ENCODE results near the gene RNF146. TPM values are rescaled to one million over a fixed set of nuclear protein-coding genes. Genes with fewer than 3 reads are reported as not detected.

The RNF146 gene
- polyA plus RNA-seq, 1 donor (not counting 4 experiments of a cell fraction or from before 2014, with no cell fraction given) = 36.6 TPM

- no peaks in the 10 kb centered on the region for H3K79me2 ChIP-seq (ENCODE audit: control insufficient read depth, insufficient read depth, low read length)
- H3K27ac ChIP-seq (ENCODE audit: control insufficient read depth, insufficient read depth, low read length) = no peak overlapping the region
- H3K36me3 ChIP-seq (ENCODE audit: control insufficient read depth in 2 of 2, extremely low read depth in 1 of 2, insufficient read depth in 2 of 2, low read length in 2 of 2) = no peaks in the 10 kb centered on the region
- H4K20me1 ChIP-seq (ENCODE audit: control insufficient read depth, extremely low read depth, insufficient read depth, low read length) = no peaks in the 10 kb centered on the region
- H3K9me3 ChIP-seq (ENCODE audit: control insufficient read depth, low read depth, low read length) = no peaks in the 10 kb centered on the region
- no peaks in the 10 kb centered on the region for H3K27me3 ChIP-seq (ENCODE audit: control insufficient read depth, extremely low read depth, insufficient read depth, low read length)
- no peak overlapping the region for H2AFZ ChIP-seq (ENCODE audit: control insufficient read depth, low read length)
- dilution Hi-C loops (cut with MboI; ENCODE audit: extremely low pct_ligation_motif_present, low sequenced_read_pairs) = no loop called here
- no peak for TF ChIP-seq EZH2 (IDR thresholded peaks at IDR 0.05; ENCODE audit: low read length)
- TF ChIP-seq, protein P1, sequence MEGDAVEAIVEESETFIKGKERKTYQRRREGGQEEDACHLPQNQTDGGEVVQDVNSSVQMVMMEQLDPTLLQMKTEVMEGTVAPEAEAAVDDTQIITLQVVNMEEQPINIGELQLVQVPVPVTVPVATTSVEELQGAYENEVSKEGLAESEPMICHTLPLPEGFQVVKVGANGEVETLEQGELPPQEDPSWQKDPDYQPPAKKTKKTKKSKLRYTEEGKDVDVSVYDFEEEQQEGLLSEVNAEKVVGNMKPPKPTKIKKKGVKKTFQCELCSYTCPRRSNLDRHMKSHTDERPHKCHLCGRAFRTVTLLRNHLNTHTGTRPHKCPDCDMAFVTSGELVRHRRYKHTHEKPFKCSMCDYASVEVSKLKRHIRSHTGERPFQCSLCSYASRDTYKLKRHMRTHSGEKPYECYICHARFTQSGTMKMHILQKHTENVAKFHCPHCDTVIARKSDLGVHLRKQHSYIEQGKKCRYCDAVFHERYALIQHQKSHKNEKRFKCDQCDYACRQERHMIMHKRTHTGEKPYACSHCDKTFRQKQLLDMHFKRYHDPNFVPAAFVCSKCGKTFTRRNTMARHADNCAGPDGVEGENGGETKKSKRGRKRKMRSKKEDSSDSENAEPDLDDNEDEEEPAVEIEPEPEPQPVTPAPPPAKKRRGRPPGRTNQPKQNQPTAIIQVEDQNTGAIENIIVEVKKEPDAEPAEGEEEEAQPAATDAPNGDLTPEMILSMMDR (optimal IDR thresholded peaks at IDR 0.05 in 1 of 3, IDR thresholded peaks at IDR 0.05 in 1 of 3, conservative IDR thresholded peaks at IDR 0.05 in 1 of 3; ENCODE audit: extremely low read depth in 1 of 3, insufficient read depth in 2 of 3, low read length in 3 of 3) = no peak
- DNase-seq (ENCODE audit: low read depth, low spot score) (no peak), FAIRE-seq (peak; percentile 20)
- peaks cover 4% of the 10 kb centered on the region for H3K4me1 ChIP-seq (ENCODE audit: control insufficient read depth, extremely low read depth, insufficient read depth, low read length)
- H3K4me3 ChIP-seq (ENCODE audit: control insufficient read depth in 2 of 3, extremely low read depth in 1 of 3, insufficient read depth in 2 of 3, low read depth in 1 of 3, low read length in 3 of 3) = no peak overlapping the region
- H3K9me1 ChIP-seq (ENCODE audit: control insufficient read depth, extremely low read depth, insufficient read depth, low read length) = no peaks in the 10 kb centered on the region
- H3K4me2 ChIP-seq (ENCODE audit: control insufficient read depth, extremely low read depth, insufficient read depth, low read depth, low read length) = no peak overlapping the region
- H3K9ac ChIP-seq (ENCODE audit: control insufficient read depth, extremely low read depth, insufficient read depth, low read length) = no peak overlapping the region
These were observed 19.3 kb upstream of the RNF146 start for GRCh38 chr6:127247114-127248096.

GRCh38 chr6:127249621-127250020 lies 17.0 kb upstream of the RNF146 start:
- Histone ChIP-seq H3K4me2 (ENCODE audit: control insufficient read depth, extremely low read depth, insufficient read depth, low read depth, low read length) (no peak overlapping the region), H4K20me1 (ENCODE audit: control insufficient read depth, extremely low read depth, insufficient read depth, low read length) (no peaks in the 10 kb centered on the region), H3K27me3 (ENCODE audit: control insufficient read depth, extremely low read depth, insufficient read depth, low read length) (no peaks in the 10 kb centered on the region), H3K4me3 (ENCODE audit: control insufficient read depth in 2 of 3, extremely low read depth in 1 of 3, insufficient read depth in 2 of 3, low read depth in 1 of 3, low read length in 3 of 3) (no peak overlapping the region), H3K27ac (ENCODE audit: control insufficient read depth, insufficient read depth, low read length) (no peak overlapping the region), H3K4me1 (ENCODE audit: control insufficient read depth, extremely low read depth, insufficient read depth, low read length) (peaks cover 4% of the 10 kb centered on the region), H3K9ac (ENCODE audit: control insufficient read depth, extremely low read depth, insufficient read depth, low read length) (no peak overlapping the region), H3K9me3 (ENCODE audit: control insufficient read depth, low read depth, low read length) (no peaks in the 10 kb centered on the region), H3K36me3 (ENCODE audit: control insufficient read depth in 2 of 2, extremely low read depth in 1 of 2, insufficient read depth in 2 of 2, low read length in 2 of 2) (no peaks in the 10 kb centered on the region), H3K79me2 (ENCODE audit: control insufficient read depth, insufficient read depth, low read length) (no peaks in the 10 kb centered on the region), H3K9me1 (ENCODE audit: control insufficient read depth, extremely low read depth, insufficient read depth, low read length) (no peaks in the 10 kb centered on the region), H2AFZ (ENCODE audit: control insufficient read depth, low read length) (no peak overlapping the region)
- TF ChIP-seq, protein P1 (optimal IDR thresholded peaks at IDR 0.05 in 1 of 3, IDR thresholded peaks at IDR 0.05 in 1 of 3, conservative IDR thresholded peaks at IDR 0.05 in 1 of 3; ENCODE audit: extremely low read depth in 1 of 3, insufficient read depth in 2 of 3, low read length in 3 of 3) = no peak
- TF ChIP-seq EZH2 (IDR thresholded peaks at IDR 0.05; ENCODE audit: low read length) = no peak
- FAIRE-seq (no peak), DNase-seq (ENCODE audit: low read depth, low spot score) (no peak)
- dilution Hi-C loops (cut with MboI; ENCODE audit: extremely low pct_ligation_motif_present, low sequenced_read_pairs) = no loop called here
